Measurements from ENCODE around the gene KIAA1217.

GRCh38 chr10:24370877-24371276 lies 161.9 kb downstream of the KIAA1217 start:
- no peak for TF ChIP-seq CTCF (IDR thresholded peaks at IDR 0.05 in 2 of 3, conservative IDR thresholded peaks at IDR 0.05 in 1 of 3; ENCODE audit: borderline replicate concordance in 1 of 3, insufficient read depth in 1 of 3, low read depth in 2 of 3, low read length in 2 of 3)
- no peak for TF ChIP-seq RAD21 (IDR thresholded peaks at IDR 0.05; ENCODE audit: low read depth)
- TF ChIP-seq EGR1 (IDR thresholded peaks at IDR 0.05; ENCODE audit: low read depth), result no peak
- no peak for TF ChIP-seq EZH2 (IDR thresholded peaks at IDR 0.05)
- no peak for TF ChIP-seq TCF7L2 (IDR thresholded peaks at IDR 0.05; ENCODE audit: borderline replicate concordance, extremely low read depth, insufficient read depth, insufficient read length)
- TF ChIP-seq CBX3 (IDR thresholded peaks at IDR 0.05; ENCODE audit: low read depth), result no peak
- no peak for TF ChIP-seq POLR2A (IDR thresholded peaks at IDR 0.05; ENCODE audit: borderline replicate concordance, extremely low read depth, insufficient read depth, insufficient read length)
- TF ChIP-seq SP1 (IDR thresholded peaks at IDR 0.05; ENCODE audit: low read depth), result no peak
- TF ChIP-seq POLR2AphosphoS5 (IDR thresholded peaks at IDR 0.05; ENCODE audit: low read depth, low read length), result no peak
- no peak for TF ChIP-seq SIN3A (IDR thresholded peaks at IDR 0.05; ENCODE audit: low read depth)
- TF ChIP-seq ZFX (IDR thresholded peaks at IDR 0.05), result no peak
- no peak for TF ChIP-seq CEBPB (IDR thresholded peaks at IDR 0.05; ENCODE audit: low read depth)
